ENCODE measurements around the gene SVIL. TPM values are rescaled to one million over a fixed set of nuclear protein-coding genes. Genes with fewer than 3 reads are reported as not detected.
"Not testable (repeated sequence)": the region's sequence is repeated elsewhere in the genome, so short reads cannot be mapped to it uniquely, and the experiment has no call there.

SVIL gene
- total and polyA plus RNA-seq, 8 donors = 8.6 to 53.8 (median 20.4) TPM

GRCh38 chr10:29451946-29452345 is 182.8 kb downstream of the SVIL start:
- Histone ChIP-seq H3K36me3 (no peaks in the 10 kb centered on the region), H3K9me3 (no peaks in the 10 kb centered on the region), H3K4me1 (no peaks in the 10 kb centered on the region), H3K27ac (no peak overlapping the region), H3K4me3 (no peak overlapping the region), H3K27me3 (no peaks in the 10 kb centered on the region)
- DNase-seq (no peak), FAIRE-seq (no peak), ATAC-seq (no peak)
- TF ChIP-seq CTCF (IDR thresholded peaks at IDR 0.05) = no peak
- intact Hi-C loops (cut with DNase I) = no loop called here
- 52 to 73% methylated on average over 4 of the region's 4 CpGs for WGBS, 2 donors

GRCh38 chr10:29450405-29450804 is 184.4 kb downstream of the SVIL start:
- Histone ChIP-seq H3K4me3 (no peak overlapping the region), H3K27ac (no peak overlapping the region), H3K36me3 (no peaks in the 10 kb centered on the region), H3K9me3 (no peaks in the 10 kb centered on the region), H3K4me1 (no peaks in the 10 kb centered on the region), H3K27me3 (no peaks in the 10 kb centered on the region)
- no peak for DNase-seq
- TF ChIP-seq CTCF (IDR thresholded peaks at IDR 0.05) = no peak
- 89 to 90% methylated on average over 6 of the region's 6 CpGs for WGBS, 2 donors
- no peak for ATAC-seq
- FAIRE-seq = no peak
- intact Hi-C loops (cut with DNase I) = no loop called here

GRCh38 chr10:29448756-29449592 is 185.8 kb downstream of the SVIL start:
- FAIRE-seq, H3K27me3 ChIP-seq, H3K4me3 ChIP-seq, H3K4me1 ChIP-seq, H3K9me3 ChIP-seq, H3K27ac ChIP-seq, H3K36me3 ChIP-seq: not testable (repeated sequence)
- peak; percentile 62 to 82 (median 77) for TF ChIP-seq CTCF (IDR thresholded peaks at IDR 0.05)
- 28 to 30% methylated on average over 19 to 21 of the region's 21 CpGs for WGBS, 2 donors
- ATAC-seq = peak; percentile 90 to 98 (median 95)
- DNase-seq = peak; percentile 61 to 98 (median 86)
- intact Hi-C loops (cut with DNase I) = loop anchor here in 1 of 3 donors (5.0 kb wide), 1 partner anchor 67 kb away; no protein-coding TSS in a partner anchor

- no peaks in the 10 kb centered on the region for H3K36me3 ChIP-seq
- H3K4me3 ChIP-seq = no peak overlapping the region
- no peaks in the 10 kb centered on the region for H3K27me3 ChIP-seq
- FAIRE-seq = no peak
- peaks cover 0 to 2% (median 0%) of the 10 kb centered on the region in 3 donors for H3K4me1 ChIP-seq
- intact Hi-C loops (cut with DNase I) = loop anchor here in 1 of 3 donors (5.0 kb wide), 1 partner anchor 66 kb away; no protein-coding TSS in a partner anchor
- no peaks in the 10 kb centered on the region for H3K9me3 ChIP-seq
- TF ChIP-seq CTCF (IDR thresholded peaks at IDR 0.05) = no peak
- no peak overlapping the region for H3K27ac ChIP-seq
- no peak for DNase-seq
- 75 to 79% methylated on average over 7 of the region's 7 CpGs for WGBS, 2 donors
- ATAC-seq = peak; percentile 6 to 43 (median 14)
Measured at GRCh38 chr10:29448125-29448524, 186.6 kb downstream of the SVIL start.

GRCh38 chr10:29446327-29446726 is 188.4 kb downstream of the SVIL start:
- no peak for FAIRE-seq
- no peak overlapping the region for H3K4me3 ChIP-seq
- H3K4me1 ChIP-seq = peaks cover 0 to 4% (median 0%) of the 10 kb centered on the region in 3 donors
- ATAC-seq = no peak
- intact Hi-C loops (cut with DNase I) = loop anchor here in 1 of 3 donors (5.0 kb wide), 1 partner anchor 64 kb away; no protein-coding TSS in a partner anchor
- no peak for TF ChIP-seq CTCF (IDR thresholded peaks at IDR 0.05)
- WGBS, 2 donors = 94 to 95% methylated on average over 1 of the region's 1 CpG
- no peaks in the 10 kb centered on the region for H3K27me3 ChIP-seq
- no peaks in the 10 kb centered on the region for H3K36me3 ChIP-seq
- no peaks in the 10 kb centered on the region for H3K9me3 ChIP-seq
- no peak for DNase-seq
- H3K27ac ChIP-seq = no peak overlapping the region

Measured in pancreas (tissue), 10 donors.